ENCODE results near the gene PLD1. TPM values are rescaled to one million over a fixed set of nuclear protein-coding genes. Genes with fewer than 3 reads are reported as not detected.
"Not testable (repeated sequence)": the region's sequence is repeated elsewhere in the genome, so short reads cannot be mapped to it uniquely, and the experiment has no call there.

PLD1 gene
- polyA plus RNA-seq, 10 donors, result 11.3 to 23.1 (median 16.1) TPM

DNA sequence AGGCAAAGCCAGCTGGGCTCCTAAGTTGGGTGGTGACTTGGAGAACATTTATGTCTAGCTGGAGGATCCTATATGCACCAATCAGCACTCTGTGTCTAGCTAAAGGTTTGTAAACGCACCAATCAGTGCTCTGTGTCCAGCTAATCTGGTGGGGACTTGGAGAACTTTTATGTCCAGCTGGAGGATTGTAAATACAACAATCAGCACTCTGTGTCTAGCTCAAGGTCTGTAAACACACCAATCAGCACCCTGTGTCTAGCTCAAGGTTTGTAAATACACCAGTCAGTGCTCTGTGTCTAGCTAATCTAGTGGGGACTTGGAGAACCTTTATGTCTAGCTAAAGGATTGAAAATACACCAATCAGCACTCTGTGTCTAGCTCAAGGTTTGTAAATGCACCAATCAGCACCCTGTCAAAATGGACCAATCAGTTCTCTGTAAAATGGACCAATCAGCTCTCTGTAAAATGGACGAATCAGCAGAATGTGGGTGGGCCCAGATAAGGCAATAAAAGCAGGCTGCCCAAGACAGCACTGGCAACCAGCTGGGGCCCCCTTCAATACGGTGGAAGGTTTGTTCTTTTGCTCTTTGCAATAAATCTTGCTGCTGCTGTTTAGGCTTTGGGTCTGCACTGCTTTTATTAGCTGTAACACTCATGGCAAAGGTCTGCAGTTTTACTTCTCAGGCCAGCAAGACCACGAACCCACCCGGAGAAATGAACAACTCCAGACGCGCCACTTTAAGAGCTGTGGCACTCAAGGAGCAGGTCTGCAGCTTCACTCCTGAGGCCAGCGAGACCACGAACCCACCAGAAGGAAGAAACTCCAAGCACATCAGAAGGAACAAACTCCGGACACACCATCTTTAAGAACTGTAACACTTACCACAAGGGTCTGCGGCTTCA lies 63.7 kb downstream of the PLD1 start:
- DNase-seq, result not testable (repeated sequence)

DNA sequence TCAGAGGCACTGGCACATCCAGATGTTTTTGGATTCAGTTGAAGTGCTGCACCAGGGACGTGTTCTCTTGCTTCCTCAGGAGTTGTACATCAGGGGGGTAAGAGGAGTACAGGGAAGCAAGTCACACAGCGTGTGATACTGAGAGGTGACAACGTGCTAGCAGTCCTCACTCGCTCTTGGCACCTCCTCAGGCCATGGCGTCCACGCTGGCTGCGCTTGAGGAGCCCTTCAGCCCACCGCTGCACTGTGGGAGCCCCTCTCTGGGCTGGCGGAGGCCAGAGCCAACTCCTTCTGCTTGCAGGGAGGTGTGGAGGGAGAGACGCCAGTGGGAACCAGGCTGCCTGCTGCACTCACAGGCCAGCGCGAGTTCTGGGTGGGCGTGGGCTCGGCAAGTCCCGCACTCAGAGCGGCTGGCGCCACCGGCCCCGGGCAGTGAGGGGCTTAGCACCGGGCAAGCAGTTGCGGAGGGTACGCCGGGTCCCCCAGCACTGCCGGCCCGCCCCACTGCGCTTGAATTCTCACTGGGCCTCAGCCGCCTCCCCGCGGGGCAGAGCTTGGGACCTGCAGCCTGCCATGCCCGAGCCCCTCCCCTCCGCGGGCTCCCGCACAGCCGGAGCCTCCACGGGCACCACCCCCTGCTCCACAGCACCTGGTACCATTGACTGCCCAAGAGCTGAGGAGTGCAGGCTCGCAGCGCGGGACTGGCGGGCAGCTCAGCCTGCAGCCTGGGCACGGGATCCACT lies 64.5 kb downstream of the PLD1 start:
- no peak for DNase-seq

GRCh38 chr3:171744158-171744741 lies 66.0 kb downstream of the PLD1 start:
- no peak for DNase-seq

DNA sequence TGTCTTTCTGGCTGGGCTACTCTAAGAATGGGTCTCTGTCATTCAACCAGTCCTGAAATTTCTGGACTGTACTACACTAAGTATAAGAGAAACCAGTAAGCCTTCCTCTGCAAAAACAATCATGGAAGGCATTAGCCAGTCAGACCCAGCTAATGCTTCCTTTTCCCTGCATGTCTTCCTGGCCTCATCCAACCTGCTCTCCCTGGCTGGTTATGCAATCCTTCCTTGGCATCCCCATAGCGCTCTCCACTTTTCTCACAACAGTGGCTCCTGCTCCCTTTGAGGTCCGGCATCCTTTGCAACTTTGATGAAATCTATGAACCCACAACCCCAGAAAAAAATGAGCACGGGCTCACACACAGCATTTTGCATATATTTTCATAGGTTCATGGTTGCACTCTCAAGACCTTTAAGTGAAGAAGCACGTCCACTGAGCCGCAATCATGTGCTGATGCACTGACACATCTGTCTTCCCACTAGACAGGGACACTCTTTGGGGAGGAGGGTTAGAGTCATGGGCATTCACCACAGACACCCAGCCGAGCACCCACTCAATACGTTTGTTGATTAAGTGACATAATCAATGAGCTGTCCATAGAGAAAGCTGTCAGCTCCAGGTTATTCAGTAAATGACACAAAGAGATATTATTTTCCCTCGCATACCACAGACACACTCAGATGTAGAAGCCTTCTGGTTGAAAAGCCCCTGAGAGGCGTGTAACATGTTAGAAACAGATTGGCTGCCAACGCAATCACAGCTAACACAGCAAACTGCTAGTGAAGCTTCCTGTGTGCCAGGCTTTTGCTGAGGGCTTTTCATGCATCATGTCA lies 66.7 kb downstream of the PLD1 start:
- DNase-seq, result no peak

DNA sequence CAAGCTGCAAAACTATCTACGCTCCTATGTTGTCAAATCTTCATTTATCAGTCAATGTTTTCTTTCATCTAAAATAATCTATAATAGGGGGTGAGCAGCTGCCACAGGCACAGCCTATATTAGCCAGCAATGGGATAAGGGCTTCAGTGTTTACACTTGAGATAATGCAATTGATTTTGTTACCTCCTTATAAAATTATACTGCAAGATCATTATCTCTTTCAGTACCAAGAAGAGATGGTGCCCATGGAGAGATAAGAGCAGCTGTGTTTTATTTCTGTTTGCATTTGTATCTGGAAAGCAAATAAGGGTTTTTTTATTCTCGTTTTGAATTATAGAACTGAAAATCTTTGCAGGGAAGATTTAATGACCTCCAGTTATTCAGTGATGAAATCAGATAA lies 68.9 kb downstream of the PLD1 start:
- DNase-seq, result no peak

- no peak for DNase-seq
Observed at GRCh38 chr3:171736556-171736955, 73.7 kb downstream of the PLD1 start.

DNA sequence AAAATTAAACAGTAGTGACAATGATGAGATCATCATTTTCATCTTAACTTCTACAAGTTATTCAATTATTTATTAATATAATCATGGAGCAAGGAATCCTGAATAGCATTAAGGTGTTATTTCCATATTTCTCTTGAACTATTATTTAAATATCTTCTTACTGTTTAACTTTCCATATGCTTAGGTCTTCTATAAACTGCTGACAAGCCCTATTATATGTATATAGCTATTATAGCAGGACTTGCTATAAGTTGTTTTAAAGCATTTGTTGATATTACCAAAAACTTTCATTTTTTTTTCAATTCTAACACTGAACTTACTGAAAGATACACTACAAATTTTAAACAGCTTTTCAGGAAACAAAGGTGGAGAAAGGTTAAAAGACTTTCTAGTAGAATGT lies 76.7 kb downstream of the PLD1 start:
- no peak for DNase-seq

- no peak for DNase-seq
Observed at GRCh38 chr3:171732756-171733155, 77.5 kb downstream of the PLD1 start.

DNA sequence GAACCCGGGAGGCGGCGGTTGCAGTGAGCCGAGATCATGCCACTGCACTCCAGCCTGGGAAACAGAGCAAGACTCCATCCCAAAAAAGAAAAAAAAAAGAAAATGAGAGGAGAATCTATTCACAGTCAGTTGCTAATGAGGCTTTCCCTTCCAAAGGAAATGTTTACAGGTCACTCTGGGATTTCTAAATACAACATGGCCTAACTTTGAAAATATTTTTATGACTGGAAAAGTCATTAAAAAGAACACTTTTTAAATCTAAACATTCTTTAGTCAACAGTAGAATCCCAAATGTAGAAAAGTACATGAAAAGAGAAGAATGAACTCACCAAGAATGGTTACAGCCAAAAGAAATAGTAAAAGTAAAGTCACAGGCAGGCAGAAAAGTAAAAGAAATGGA lies 78.6 kb downstream of the PLD1 start:
- DNase-seq, result peak in 1 of 3 donors; percentile 52

- no peak for DNase-seq
Observed at GRCh38 chr3:171729452-171730334, 80.6 kb downstream of the PLD1 start.

GRCh38 chr3:171727288-171727687 lies 83.0 kb downstream of the PLD1 start:
- DNase-seq, result no peak

GRCh38 chr3:171718493-171719185 lies 91.6 kb downstream of the PLD1 start:
- DNase-seq, result no peak

- no peak for DNase-seq
Observed at GRCh38 chr3:171715155-171715554, 95.1 kb downstream of the PLD1 start.

DNA sequence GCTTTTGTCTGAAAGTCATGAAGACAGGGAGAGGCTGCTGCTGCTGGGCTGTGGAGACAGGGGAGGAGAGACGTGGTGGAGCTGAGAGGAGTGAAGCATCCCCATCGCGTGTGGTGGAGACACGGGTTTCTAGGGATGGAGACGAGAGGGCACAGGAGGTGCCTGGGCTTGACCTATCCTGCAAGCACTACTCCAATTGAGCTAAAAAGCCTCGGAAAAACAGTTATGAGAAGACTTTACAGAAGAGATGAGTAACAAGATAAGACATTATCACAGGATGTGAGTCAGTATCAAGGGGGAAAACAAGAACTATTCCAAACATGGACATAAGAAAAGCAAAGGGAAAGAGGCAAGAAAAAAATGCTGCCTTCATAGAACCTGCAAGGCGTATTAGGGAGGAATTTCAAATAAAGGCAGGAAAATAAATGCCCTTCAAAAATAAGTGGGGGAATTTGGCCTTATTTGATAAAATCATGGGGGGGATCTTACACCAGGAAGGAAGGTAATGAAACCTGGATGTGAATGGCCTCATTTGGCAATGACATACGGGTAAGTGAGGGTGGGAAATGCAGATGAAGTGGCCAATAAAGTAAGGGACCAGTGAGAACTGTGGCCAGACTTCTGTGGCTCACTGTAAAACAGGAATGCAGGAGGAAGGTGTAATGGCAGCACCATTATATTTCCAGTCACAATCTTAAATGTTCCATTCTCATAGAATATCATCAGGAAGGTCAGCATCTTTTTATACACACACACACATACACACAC lies 97.9 kb downstream of the PLD1 start:
- DNase-seq, result no peak

GRCh38 chr3:171711461-171712170 lies 98.7 kb downstream of the PLD1 start:
- no peak for DNase-seq

DNA sequence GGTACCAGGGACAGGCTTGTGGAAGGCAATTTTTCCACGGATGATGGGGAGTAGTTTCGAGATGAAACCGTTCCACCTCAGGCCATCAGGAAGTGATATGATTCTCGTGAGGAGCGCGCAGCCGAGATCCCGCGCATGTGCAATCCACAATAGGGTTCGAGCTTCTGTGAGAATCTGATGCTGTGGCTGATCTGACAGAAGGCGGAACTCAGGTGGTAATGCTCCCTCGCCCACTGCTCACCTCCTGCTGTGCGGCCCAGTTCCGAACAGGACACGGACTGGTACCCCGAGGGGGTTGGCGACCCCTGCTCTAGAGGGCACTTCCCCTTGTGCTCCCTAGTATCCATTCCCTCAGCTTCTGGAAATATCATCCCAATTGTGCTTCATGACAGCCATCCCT lies 99.9 kb downstream of the PLD1 start:
- no peak for DNase-seq

- no peak for DNase-seq
Observed at GRCh38 chr3:171704814-171705213, 105.5 kb downstream of the PLD1 start.

DNA sequence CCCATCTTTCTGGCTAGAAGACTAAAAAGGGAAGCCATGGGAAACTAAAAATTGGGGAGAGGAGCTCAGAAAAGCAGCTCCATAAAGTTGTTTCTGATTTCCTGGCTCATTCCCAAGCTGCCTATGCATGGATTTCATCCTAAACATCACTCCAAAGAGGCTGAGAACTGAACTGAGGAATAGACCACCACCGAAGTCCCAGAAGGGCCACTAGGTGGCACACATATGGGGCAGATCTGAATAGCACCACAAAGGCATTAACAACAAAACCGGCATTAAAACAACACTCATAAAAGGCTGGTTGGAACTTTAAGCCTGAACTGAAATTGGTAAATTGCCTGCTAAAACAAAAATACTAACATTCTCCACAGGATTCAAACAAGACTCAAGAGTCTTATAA lies 106.3 kb downstream of the PLD1 start:
- DNase-seq, result no peak

GRCh38 chr3:171703144-171703543 lies 107.1 kb downstream of the PLD1 start:
- DNase-seq, result no peak

Data from muscle of back (tissue), 11 donors.